GM18499 (cell line): ENCODE data around the gene DMD.
A peak's percentile ranks its signal among the peaks of the same experiment; 100 is the strongest.
"Not testable (repeated sequence)": the region's sequence is repeated elsewhere in the genome, so short reads cannot be mapped to it uniquely, and the experiment has no call there.

Source experiments
- ATAC-seq: cut with Tn5 transposase; IDR thresholded peaks from one replicate; pipeline ENCODE4 v1.9.1; 2021; ENCODE audit warnings: moderate number of reproducible peaks; ENCODE audit not compliant: insufficient read depth, unreplicated experiment

DMD gene

DNA sequence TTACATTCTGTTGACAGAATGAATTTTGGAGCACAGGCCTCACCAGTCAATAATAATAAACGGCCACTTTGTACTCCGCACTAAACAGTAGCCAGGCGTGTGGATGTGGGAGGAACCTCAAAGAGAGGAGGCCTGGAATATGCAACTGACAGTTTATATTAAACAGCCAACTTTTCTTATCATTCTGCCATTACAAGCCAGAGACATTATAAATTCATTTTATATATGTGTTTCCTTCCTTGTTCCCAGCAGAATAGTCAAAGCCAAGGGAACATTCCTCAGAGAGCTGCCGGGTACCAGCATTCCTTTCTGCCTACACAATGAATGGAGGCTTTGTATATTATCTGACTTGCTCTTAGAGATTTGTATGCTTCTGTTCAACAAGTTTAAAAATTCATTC is 1703.0 kb downstream of the DMD start:
- ATAC-seq = no peak

DNA sequence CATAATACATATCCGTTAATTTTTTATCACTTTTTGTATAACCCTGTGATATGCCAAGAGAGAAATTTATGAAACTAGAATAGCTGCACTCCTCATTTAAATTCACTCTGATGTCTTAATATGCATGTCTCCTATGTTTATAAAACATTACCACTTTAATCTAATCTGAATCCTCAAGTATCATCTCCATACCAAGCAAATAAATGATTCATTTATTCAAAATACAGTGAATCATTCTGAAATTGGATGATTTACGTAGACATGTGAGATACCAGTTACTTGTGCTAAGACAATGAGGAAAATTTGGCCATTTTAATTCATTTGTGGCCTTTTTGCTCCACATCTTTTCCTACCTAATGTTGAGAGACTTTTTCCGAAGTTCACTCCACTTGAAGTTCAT is 1704.4 kb downstream of the DMD start:
- ATAC-seq = no peak

DNA sequence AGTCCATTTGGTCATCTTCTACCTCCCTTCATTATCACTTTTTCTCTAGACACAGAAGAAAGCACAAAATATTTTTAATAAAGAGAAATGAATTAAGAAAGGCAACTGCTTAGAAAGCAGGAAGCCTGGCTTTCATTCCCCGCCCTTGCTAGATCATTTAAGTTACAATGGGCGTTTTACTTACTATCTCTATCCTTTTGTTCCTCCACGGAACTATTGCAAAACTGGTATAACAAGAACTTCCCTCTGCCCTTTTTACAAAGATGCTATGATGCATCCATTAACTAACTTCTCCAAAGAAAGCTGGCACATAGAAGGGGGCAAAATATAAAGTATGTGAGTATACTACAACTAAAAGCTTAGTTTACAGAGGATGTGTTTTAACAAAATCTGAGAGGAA is 1705.0 kb downstream of the DMD start:
- no peak for ATAC-seq

DNA sequence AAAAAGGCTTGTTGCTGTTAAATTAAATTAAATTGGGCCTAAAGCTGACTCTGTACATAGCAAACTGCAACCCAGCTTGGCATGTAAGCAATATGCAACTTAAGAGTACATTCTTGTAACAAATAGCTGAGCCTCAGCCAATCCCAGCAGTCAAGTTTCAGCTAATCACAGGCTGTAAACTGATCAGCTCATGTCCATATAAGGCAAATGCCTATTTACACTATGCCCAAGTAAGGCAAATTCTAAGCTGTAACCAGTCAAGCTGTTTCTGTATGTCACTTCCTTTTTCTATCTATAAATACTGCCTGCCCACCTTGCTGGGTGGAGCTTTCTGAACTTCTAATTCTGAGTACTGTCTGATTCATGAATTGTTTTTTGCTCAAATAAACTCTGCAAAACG is 1710.4 kb downstream of the DMD start:
- peak; percentile 68 for ATAC-seq

DNA sequence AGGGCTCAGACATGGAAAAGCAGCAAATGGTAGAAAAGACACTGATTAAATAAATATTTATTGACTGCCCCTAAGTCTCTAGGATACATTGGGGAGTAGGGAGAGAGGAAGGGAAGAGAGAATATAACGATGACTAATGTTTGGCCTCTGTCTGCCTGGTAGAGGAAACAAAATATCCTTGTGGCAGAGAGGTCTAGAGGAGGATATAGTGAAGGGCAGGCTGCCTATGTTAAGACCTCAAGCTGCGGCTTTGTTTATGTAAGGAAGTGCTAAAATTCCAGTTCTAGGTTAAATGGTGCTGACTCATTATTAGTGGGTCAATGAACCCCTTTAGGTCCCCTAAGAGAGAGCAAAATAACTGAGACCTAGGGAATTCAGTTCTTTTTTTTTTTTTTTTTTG is 1712.2 kb downstream of the DMD start:
- ATAC-seq = no peak

DNA sequence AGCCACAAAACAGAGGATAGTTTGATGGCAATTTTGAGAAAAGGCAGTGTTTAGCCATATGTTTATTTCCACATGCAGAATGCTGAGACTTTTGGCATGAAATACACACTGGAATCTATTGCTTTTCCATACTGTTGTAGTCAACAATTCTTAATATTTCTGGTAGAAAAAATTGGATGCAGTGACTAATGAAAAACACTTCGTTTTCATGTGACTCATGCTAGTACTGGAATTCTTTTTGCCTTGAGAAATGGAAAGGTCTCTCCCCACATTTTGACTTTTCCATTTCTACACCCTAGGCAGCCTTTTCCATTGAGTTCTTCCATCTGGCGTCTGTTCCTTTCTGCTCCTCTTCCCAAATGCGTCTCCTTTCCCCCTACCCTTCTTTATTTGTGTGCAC is 1714.3 kb downstream of the DMD start:
- ATAC-seq = no peak

DNA sequence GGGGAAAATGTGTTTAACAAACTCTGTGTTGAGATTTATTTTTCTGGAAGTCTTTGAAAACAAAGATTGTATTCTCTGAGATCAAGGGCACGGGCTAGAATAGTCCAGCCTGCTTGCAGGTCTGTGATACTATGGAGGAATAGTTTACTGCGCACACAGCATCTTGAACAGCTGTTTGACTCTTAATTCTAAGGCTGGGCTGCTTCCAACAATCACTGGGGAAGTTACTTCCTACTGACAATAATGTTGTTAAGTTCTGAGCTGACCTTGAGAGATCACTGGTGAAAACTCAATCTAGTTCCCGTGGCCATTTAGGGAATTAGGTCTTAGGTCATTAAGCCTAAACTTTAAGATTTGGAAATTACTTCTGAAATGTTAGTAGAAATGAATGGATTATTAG is 1723.4 kb downstream of the DMD start:
- no peak for ATAC-seq

DNA sequence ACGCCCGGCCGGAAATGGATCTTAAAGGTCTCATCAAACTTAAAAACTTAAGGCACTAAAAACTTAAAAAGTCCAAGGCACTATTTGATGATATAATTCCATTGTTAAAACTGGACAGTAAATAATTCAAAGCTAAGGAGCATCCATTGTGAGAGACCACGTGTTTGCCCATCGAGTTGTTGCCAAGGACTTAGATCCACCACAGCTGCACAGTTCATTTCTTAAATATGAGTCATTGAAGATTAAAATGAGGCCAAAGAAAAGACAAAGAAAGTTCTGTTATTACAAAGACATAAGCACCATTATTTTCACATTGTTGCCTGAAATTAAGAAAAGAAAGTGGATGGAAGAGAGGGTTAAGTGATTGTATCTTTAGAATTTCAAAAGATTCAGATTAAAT is 1728.0 kb downstream of the DMD start:
- ATAC-seq = no peak

DNA sequence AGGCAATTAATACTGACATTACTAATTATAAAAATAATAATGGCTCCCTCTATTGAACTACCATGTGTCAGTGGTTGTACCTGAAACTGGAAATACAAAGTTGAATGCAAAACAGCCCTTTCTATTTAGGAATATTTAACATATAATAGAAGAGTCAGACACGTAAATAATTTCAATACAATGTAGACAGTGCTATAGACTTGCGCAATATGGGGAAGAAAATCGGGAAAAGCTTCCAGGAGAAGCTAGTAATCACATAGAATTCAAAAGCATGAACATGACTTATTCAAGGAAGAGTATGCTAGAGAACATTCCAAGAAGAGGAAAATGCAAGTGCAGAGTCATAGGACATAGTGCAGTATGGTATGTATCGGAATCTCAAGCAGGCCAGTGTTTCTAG is 1730.7 kb downstream of the DMD start:
- ATAC-seq = no peak

DNA sequence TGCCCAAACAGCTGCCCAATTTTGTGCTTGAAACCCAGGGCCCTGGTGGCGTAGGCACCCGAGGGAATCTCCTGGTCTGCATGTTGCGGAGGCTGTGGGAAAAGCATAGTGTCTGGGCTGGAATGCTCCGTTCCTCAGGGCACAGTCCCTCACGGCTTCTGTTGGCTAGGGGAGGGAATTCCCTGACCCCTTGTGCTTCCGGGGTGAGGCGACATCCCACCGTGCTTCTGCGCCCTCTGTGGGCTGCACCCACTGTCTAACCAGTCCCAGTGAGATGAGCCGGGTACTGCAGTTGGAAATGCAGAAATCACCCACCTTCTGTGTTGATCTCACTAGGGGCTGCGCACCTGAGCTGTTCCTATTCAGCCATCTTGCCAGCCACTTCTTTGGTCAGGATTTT is 1740.1 kb downstream of the DMD start:
- no peak for ATAC-seq

DNA sequence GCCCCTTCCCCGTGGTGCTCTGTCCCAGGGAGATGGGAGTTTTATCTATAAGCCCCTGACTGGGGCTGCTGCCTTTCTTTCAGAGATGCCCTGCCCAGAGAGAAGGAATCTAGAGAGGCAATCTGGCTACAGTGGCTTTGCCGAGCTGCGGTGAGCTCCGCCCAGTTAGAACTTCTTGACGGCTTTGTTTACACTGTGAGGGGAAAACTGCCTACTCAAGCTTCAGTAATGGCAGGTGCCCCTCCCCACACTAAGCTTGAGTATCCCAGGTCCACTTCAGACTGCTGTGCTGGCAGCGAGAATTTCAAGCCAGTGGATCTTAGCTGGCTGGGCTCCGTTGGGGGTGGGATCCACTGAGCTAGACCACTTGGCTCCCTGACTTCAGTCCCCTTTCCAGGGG is 1740.6 kb downstream of the DMD start:
- ATAC-seq = not testable (repeated sequence)

DNA sequence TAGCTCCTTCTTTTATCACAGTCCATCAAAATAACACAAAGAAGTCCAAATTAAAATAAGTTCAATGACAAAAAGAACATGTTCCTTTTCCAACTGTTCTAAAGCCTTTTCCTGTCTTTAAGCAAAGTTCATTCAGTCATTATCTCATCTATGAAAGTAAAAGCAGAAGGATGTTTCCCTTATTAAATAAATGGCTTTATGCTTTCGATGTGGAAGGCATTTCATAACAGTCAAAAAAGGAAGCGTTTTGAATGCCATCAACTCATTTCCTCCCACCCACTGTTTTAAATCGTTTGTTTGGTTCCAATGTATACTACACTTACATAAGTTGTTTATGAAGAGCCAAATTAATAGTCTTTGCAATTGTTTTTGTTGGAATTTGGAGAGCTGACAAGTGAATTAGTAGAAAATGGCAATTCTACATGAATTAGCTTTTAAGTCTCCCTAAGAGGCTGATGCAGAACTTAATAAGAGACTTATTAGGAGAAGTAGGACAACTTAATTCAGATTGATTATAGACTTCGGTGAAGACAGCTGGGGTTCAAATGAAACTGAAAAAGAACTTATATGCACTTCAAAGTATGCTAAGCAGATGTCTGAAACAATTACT is 1746.9 kb downstream of the DMD start:
- ATAC-seq = no peak

DNA sequence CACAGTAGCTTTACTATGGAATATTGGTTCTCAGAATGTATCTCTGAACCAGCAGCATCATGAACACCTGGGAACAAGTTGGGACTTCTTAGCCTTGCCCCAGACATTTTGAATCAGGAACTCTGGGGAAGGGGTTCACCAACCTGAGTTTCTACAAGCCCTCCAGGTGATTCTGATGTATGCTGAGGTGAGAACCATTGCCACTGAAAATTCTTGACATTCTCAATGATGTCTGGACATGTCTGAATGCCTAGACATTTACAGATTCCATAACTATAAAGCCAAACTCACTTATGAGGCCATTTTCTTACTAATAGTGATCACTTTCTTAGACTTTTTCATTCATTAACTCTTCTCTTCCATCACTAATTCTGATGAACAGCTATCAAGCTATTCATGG is 1750.1 kb downstream of the DMD start:
- ATAC-seq = no peak

DNA sequence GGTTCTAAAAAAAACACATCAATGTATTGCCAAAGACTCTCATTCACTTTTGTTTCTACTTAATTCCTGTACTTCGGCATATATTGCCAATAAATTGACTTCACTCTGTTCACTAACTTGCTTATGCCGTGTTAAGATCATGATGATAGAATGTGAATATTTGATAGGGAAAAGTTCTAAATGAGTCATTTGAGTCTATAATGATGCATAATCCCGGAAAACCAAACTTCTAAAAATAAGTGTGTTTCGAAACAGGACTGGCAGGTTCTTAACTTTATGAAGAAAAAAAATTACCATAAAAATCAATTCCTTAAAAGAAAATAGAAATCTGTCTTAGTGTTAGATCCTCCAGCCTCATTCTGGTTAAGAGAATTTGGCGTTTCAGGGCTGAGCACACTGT is 1752.0 kb downstream of the DMD start:
- no peak for ATAC-seq

DNA sequence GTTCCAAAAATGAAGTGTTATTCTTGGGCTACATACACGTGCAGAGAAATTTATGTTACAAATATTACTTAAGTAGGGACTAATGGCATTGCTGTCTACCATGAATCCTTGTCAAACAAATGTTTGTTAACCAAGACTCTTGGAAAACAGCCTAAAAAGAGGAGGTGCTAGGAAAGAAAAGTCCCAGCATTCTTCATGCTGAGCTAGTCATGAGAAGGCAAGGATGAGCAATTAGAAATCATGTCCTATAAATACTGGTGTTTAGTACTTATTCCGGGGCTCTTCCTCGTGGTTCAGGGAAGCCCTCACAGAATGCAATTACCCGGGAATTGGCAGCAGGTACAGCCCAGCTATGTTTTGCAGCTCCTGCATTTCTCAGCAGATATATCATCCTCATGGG is 1761.4 kb downstream of the DMD start:
- ATAC-seq = no peak

DNA sequence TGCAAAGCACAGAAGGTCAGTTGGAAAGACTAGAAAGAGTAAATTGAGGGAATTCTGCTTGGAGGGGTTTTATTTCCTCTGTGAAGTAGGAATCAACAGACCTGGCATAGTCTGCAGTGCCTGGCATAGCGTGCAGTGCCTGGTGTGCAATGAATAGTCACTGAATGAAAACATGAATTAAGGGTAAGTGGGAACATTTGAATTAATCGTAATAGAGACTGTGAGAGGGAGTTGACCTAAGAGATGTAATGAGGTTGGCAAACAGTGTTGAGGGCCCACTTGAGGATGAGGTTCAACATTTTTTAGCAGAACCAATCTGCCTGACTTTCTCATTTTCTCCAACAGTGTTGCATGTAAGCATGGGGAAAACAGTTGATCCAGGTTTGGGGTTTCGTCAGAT is 1762.3 kb downstream of the DMD start:
- ATAC-seq = no peak

DNA sequence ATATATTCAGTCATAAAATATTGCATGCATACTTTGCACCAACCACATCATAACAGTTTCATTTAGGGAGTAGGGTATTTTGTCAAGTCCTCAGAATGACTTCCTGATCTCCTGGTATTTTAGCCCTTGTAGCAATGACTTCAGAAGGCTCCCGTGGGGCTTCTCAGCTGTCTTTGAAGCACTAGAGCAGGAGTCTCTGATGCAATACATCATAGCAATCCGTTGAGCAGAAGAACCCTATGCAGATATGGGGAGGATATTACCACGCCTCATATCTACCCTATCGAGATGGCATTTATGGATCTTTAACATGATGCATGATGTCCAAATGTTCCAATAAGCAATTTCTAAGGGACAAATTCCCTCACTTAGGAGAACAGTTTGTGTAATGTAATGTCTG is 1765.8 kb downstream of the DMD start:
- ATAC-seq = no peak

DNA sequence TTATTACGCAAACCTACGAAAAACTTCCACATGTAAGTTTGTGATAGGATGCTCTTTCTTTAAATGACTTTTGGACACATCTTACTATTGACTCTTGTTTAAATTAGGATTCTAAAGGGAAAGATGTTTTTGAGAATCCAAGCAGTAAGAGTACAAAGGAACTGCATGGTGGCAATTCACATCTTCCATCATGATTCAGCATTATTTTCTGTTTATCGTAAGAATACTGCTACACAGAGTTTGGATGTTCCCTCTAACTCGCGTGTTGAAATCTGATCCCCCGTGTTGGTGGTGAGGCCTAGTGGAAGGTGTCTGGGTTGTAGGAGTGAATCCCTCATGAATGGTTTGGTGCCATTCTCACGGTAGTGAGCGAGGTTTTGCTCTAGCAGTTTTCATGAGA is 1767.7 kb downstream of the DMD start:
- no peak for ATAC-seq

DNA sequence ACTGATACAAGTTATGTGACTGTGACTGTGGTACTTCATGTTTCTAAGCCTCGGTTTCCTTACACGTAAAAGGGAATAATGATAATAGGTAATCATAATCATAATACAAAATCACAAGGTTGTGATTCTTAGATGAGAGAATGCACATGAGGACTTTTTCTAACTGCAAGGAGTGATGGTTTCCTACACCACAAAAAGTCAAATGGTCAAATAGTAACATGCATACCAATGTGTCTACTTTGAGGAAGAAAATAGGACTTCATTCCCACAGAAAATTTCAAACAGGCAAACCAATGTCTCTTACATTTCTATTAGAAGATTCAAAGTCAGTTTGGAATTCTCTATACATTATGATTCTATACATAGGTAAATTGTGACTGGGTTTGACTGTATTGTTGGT is 1770.8 kb downstream of the DMD start:
- ATAC-seq = no peak

DNA sequence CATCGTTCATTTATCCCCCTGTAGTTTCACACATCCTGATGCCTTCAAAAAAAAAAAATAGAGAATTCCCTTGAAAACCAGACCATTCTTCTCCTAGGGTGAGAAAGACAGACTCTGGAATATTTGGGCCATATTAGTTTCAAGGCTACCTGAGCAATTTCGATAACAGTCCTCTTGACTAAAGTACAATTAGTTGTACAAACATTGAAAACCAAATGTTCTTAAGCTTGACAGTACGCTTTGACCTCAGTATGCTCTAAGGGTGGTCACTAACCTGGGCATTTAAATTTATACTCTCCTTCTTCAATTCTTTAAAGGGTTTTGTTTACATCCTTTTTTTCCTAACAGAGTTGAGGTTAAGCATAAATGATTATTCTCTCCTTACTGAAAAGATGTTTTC is 1774.9 kb downstream of the DMD start:
- no peak for ATAC-seq

DNA sequence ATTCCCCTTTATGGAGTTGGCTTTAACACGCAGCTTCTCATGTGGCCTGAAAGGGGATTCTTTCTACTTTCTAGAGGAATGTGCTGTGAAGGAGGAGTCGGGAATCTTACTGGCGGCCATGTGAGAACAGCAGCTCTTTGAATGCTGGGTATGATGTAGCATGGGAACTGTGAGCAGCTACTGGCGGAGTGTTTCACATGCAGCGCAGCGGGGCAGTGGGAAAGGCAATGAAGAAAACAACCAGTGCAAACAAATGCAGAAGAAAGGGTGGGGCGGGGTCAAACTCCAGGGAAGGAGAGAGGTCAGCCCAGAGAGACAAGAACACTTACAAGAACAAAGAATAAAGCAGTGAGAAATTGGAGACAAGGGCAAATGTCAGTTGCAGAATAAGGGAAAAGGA is 1775.8 kb downstream of the DMD start:
- no peak for ATAC-seq

DNA sequence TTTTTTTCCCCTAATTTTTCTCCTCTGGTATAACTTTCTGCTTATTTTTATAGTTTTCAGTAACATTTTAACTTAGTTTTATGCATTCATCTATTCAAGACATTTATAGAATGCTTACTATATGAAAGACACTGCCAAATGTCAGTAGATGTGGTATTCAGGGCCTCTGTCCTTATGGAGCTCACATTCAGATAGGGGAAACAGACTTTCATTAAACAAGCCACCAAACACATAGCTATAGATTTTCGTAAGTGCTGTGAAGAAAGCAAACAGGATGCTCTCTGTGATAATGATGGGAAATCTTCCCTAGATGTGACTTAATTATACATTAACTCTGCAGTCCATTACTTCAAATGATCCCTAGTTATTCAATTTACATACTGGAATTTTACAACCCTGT is 1777.5 kb downstream of the DMD start:
- ATAC-seq = no peak

DNA sequence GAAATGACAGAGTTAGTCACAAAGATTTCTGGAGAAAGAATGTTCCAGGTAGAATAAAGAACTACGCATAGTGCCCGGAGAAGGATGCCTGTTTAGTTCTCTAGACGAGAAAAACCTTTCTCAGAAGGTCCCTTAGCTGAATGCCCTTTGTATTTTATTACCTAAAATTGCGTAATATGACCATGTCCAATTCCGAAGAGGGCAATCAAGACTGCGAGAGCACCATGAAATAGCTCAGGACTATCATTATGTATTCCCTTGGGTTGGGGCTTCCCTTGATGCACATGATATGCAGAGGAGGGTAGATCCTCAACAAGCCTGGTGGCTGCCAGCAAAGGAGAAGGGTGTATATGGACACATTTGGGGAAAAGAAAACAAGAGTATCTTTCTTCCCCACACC is 1781.4 kb downstream of the DMD start:
- no peak for ATAC-seq
